Caco-2 (cell line): ENCODE measurements around the gene MS4A8. TPM values are rescaled to one million over a fixed set of nuclear protein-coding genes. Genes with fewer than 3 reads are reported as not detected.

Experiments used
- BruUV-seq: library from RNA; stranded (reverse); fragments of 400-500 nt; replicated peaks from 2 replicates; lab custom pipeline; 2021; lab: Mats Ljungman, UMichigan
- CTCF ChIA-PET: fragments of 300-600 bp; sonication (Branson Sonifier 250); formaldehyde crosslinking; loops from one replicate; lab custom pipeline; 2022; ENCODE audit warnings: antibody characterized with exemption; lab: Charles Lee
- POLR2A ChIA-PET: fragments of 300-600 bp; sonication (Branson Sonifier 250); formaldehyde crosslinking; loops from one replicate; lab custom pipeline; 2022; ENCODE audit warnings: antibody characterized with exemption; lab: Charles Lee
- DNase-seq, 2 experiments: peaks; one replicate each; pipeline versions ENCODE4 v3.0.0 to v3.0.0-alpha.2; 2020 to 2022
- H3K27me3 ChIP-seq: replicated peaks from 2 replicates; pipeline ENCODE4 v1.6.0; 2011; ENCODE audit warnings: low read length; ENCODE audit not compliant: control insufficient read depth, insufficient read depth
- H3K36me3 ChIP-seq: 2 replicates; pipeline ENCODE4 v1.5.1; 2011; ENCODE audit warnings: low read length; ENCODE audit not compliant: control insufficient read depth, insufficient read depth
- H3K4me1 ChIP-seq: fragments of 250-450 bp; sonication (Bioruptor Pico); 2 replicates; pipeline ENCODE4 v1.5.1; 2020; ENCODE audit warnings: mild to moderate bottlenecking
- H3K4me3 ChIP-seq: 2 replicates; pipeline ENCODE4 v1.5.1; 2011; ENCODE audit warnings: low read depth, mild to moderate bottlenecking, control low read depth, low read length
- H3K9me3 ChIP-seq: fragments of 250-450 bp; sonication (Bioruptor Pico); 2 replicates; pipeline ENCODE4 v1.5.1; 2020; ENCODE audit warnings: mild to moderate bottlenecking, moderate library complexity
- H3K27ac Mint-ChIP-seq: one replicate; pipeline ENCODE4 v1.8.0; 2022; ENCODE audit warnings: mixed read lengths; ENCODE audit not compliant: unreplicated experiment
- H3K27me3 Mint-ChIP-seq: one replicate; pipeline ENCODE4 v1.8.0; 2022; ENCODE audit warnings: mixed read lengths; ENCODE audit not compliant: insufficient read depth, unreplicated experiment
- H3K36me3 Mint-ChIP-seq: one replicate; pipeline ENCODE4 v1.8.0; 2022; ENCODE audit warnings: mild to moderate bottlenecking, mixed read lengths; ENCODE audit not compliant: insufficient read depth, unreplicated experiment
- H3K4me1 Mint-ChIP-seq: one replicate; pipeline ENCODE4 v1.8.0; 2022; ENCODE audit warnings: low read depth, mixed read lengths; ENCODE audit not compliant: unreplicated experiment
- H3K4me3 Mint-ChIP-seq: one replicate; pipeline ENCODE4 v1.8.0; 2022; ENCODE audit warnings: mild to moderate bottlenecking, moderate library complexity, mixed read lengths; ENCODE audit not compliant: unreplicated experiment
- H3K9me3 Mint-ChIP-seq: one replicate; pipeline ENCODE4 v1.8.0; 2022; ENCODE audit warnings: mixed read lengths; ENCODE audit not compliant: unreplicated experiment
- intact Hi-C: fragments of 100-400 bp; cut with micrococcal nuclease; formaldehyde crosslinking; loops from one replicate; pipeline ENCODE4 v1.10.0; 2022; ENCODE audit not compliant: unreplicated experiment
- total RNA-seq: library from RNA; stranded (reverse); gene quantifications from 2 replicates; pipeline ENCODE4 v1.2.3, GENCODE V29; 2022
- TF ChIP-seq, protein P1 (sequence below), 2 experiments: fragments of 200-600 bp in 1 of 2; IDR thresholded peaks; 1 replicate in 1 of 2; 2 replicates in 1 of 2; pipeline versions ENCODE4 v1.5.1 to v1.8.0; 2011 to 2022; ENCODE audit warnings: antibody characterized with exemption in 1 of 2, control low read depth in 1 of 2, inconsistent platforms in 1 of 2, low read depth in 1 of 2, low read length in 1 of 2, mild to moderate bottlenecking in 1 of 2, moderate library complexity in 1 of 2; ENCODE audit not compliant: insufficient read depth in 1 of 2, severe bottlenecking in 1 of 2, unreplicated experiment in 1 of 2

Gene MS4A8
- total RNA-seq, 1 experiment from 2014 or later: not detected

DNA sequence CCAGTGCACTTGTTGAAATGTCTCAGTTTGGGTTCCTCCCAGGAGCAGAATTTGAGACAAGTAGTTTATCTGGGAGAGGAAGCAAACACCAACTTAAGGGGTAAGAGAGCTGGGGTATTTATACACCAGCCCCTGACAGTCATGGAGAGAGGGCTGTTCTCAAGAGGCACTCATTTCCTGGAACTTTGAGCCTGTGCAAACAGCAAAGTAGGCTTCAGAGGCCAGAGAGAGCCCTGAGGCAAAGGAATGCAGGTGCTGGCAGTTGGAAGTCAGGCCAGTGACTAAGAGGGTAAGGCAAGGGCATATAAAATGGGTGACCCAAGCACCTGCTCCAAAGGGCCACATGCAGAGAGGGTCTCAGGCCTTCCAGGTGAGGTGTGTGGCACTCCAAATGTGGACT lies 41.2 kb downstream of the MS4A8 start:
- no peak for DNase-seq
- H3K36me3 Mint-ChIP-seq: no peaks in the 10 kb centered on the region
- H3K9me3 Mint-ChIP-seq: peaks cover 22% of the 10 kb centered on the region
- Histone ChIP-seq H3K36me3 (no peaks in the 10 kb centered on the region), H3K4me3 (no peak overlapping the region), H3K9me3 (peaks cover 22% of the 10 kb centered on the region; the same call in 1 of the 2 replicates), H3K27me3 (no peaks in the 10 kb centered on the region), H3K4me1 (peaks cover 32% of the 10 kb centered on the region)
- ChIA-PET POLR2A (no interaction called here), CTCF (interaction anchor here (0.8 kb wide), 1 partner anchor 31 kb away, joined by 3 read pairs; no protein-coding TSS in a partner anchor)
- BruUV-seq: no TSS peak
- H3K4me1 Mint-ChIP-seq: peaks cover 14% of the 10 kb centered on the region
- intact Hi-C loops: no loop called here
- no peak overlapping the region for H3K27ac Mint-ChIP-seq
- TF ChIP-seq, protein P1, sequence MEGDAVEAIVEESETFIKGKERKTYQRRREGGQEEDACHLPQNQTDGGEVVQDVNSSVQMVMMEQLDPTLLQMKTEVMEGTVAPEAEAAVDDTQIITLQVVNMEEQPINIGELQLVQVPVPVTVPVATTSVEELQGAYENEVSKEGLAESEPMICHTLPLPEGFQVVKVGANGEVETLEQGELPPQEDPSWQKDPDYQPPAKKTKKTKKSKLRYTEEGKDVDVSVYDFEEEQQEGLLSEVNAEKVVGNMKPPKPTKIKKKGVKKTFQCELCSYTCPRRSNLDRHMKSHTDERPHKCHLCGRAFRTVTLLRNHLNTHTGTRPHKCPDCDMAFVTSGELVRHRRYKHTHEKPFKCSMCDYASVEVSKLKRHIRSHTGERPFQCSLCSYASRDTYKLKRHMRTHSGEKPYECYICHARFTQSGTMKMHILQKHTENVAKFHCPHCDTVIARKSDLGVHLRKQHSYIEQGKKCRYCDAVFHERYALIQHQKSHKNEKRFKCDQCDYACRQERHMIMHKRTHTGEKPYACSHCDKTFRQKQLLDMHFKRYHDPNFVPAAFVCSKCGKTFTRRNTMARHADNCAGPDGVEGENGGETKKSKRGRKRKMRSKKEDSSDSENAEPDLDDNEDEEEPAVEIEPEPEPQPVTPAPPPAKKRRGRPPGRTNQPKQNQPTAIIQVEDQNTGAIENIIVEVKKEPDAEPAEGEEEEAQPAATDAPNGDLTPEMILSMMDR (IDR thresholded peaks at IDR 0.05; ENCODE audit: insufficient read depth in 1 of 2, low read depth in 1 of 2, low read length in 1 of 2, severe bottlenecking in 1 of 2, unreplicated experiment in 1 of 2): no peak
- H3K4me3 Mint-ChIP-seq: no peak overlapping the region
- H3K27me3 Mint-ChIP-seq: no peaks in the 10 kb centered on the region

DNA sequence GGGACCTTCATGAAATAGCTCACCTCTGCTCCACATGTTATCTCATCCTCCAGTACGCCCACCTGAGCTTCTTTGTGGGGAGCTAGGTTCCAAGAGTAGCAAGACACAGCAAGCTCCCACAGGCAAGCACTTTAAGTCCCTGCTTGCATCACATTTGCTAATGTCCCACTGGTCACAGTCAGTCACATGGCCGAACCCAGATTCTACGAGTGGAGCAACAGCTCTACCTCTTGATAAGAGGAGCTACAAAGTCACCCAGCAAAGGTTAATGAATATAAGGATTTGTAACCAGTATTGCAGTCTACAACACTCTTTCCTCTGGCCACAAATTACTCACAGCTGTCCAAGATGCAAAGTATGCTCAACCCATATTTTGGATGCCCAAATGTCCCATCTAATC lies 42.0 kb downstream of the MS4A8 start:
- DNase-seq: no peak
- intact Hi-C loops: no loop called here
- BruUV-seq: no TSS peak
- Histone ChIP-seq H3K27me3 (no peaks in the 10 kb centered on the region), H3K36me3 (no peaks in the 10 kb centered on the region), H3K9me3 (peaks cover 22% of the 10 kb centered on the region; the same call in 1 of the 2 replicates), H3K4me1 (peaks cover 32% of the 10 kb centered on the region), H3K4me3 (no peak overlapping the region)
- Mint-ChIP-seq H3K27me3 (no peaks in the 10 kb centered on the region), H3K4me3 (no peak overlapping the region), H3K27ac (no peak overlapping the region), H3K4me1 (peaks cover 15% of the 10 kb centered on the region), H3K36me3 (no peaks in the 10 kb centered on the region), H3K9me3 (peaks cover 22% of the 10 kb centered on the region)
- ChIA-PET POLR2A (no interaction called here), CTCF (interaction anchor here (0.8 kb wide), 1 partner anchor 31 kb away, joined by 3 read pairs; no protein-coding TSS in a partner anchor)
- TF ChIP-seq, protein P1 (IDR thresholded peaks at IDR 0.05; ENCODE audit: insufficient read depth in 1 of 2, low read depth in 1 of 2, low read length in 1 of 2, severe bottlenecking in 1 of 2, unreplicated experiment in 1 of 2): no peak

DNA sequence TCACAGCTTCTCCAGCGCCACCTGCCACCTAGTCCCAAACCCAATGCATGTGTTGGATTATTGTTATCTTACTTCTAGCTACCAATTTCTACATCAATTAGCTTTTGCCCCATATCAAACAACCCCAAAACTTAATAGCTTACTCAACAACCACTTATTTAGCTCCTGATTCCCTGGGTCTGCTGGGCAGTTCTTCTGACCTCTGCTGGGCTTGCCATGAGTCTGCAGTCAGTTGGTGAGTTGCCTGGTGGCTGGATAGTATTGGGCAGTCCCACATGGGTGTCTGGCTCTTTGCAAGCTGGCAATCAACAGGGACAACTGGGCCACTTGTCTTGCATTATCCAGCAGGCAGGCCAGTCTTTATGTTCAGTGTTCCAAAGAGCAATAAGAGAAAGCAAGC lies 43.6 kb downstream of the MS4A8 start:
- DNase-seq: no peak
- Mint-ChIP-seq H3K4me3 (no peak overlapping the region), H3K36me3 (no peaks in the 10 kb centered on the region), H3K27me3 (no peaks in the 10 kb centered on the region), H3K4me1 (peaks cover 15% of the 10 kb centered on the region), H3K9me3 (peaks cover 31% of the 10 kb centered on the region), H3K27ac (no peak overlapping the region)
- H3K4me1 ChIP-seq: peaks cover 32% of the 10 kb centered on the region
- intact Hi-C loops: loop anchor here (1.0 kb wide), 1 partner anchor 42 kb away; no protein-coding TSS in a partner anchor
- peaks cover 22% of the 10 kb centered on the region; the same call in 1 of the 2 replicates for H3K9me3 ChIP-seq
- CTCF ChIA-PET: interaction anchor here (0.8 to 1.2 kb wide), 4 partner anchors 20 to 85 kb away, joined by 3 to 6 read pairs (median 4); no protein-coding TSS in a partner anchor
- no peak overlapping the region for H3K4me3 ChIP-seq
- BruUV-seq: no TSS peak
- no peaks in the 10 kb centered on the region for H3K36me3 ChIP-seq
- TF ChIP-seq, protein P1 (IDR thresholded peaks at IDR 0.05; ENCODE audit: insufficient read depth in 1 of 2, low read depth in 1 of 2, low read length in 1 of 2, severe bottlenecking in 1 of 2, unreplicated experiment in 1 of 2): peak in 1 of 2 experiments; percentile 31
- no peaks in the 10 kb centered on the region for H3K27me3 ChIP-seq
- POLR2A ChIA-PET: no interaction called here
